HG02943 (cell line): Measurements from ENCODE around the gene RBM48.
"Not testable (repeated sequence)": the region's sequence is repeated elsewhere in the genome, so short reads cannot be mapped to it uniquely, and the experiment has no call there.

Source experiments
- ATAC-seq: cut with Tn5 transposase; IDR thresholded peaks from one replicate; pipeline ENCODE4 v1.9.1; 2021; ENCODE audit warnings: mild to moderate bottlenecking, low read depth, moderate library complexity; ENCODE audit not compliant: unreplicated experiment

The RBM48 gene

DNA sequence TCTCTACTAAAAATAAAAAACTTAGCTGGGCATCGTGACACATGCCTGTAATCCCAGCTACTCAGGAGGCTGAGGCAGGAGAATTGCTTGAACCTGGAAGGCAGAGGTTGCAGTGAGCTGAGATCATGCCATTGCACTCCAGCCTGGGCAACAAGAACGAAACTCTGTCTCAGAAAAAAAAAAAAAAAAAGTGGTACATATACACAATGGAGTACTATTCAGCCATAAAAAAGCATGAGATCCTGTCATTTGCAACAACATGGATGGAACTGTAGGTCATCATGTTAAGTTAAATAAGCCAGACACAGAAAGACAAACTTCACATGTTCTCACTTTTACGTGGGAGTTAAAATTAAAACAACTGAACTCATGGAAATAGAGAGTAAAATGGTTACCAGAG is 14.9 kb downstream of the RBM48 start:
- ATAC-seq = not testable (repeated sequence)

DNA sequence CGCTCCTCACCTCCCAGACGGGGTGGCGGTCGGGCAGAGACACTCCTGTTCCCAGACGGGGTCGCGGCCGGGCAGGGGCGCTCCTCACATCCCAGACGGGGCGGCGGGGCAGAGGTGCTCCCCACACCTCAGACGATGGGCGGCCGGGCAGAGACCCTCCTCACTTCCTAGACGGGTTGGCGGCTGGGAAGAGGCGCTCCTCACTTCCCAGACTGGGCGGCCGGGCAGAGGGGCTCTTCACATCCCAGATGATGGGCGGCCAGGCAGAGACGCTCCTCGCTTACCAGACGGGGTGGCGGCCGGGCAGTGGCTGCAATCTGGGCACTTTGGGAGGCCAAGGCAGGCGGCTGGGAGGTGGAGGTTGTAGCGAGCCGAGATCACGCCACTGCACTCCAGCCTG is 16.5 kb downstream of the RBM48 start:
- not testable (repeated sequence) for ATAC-seq

DNA sequence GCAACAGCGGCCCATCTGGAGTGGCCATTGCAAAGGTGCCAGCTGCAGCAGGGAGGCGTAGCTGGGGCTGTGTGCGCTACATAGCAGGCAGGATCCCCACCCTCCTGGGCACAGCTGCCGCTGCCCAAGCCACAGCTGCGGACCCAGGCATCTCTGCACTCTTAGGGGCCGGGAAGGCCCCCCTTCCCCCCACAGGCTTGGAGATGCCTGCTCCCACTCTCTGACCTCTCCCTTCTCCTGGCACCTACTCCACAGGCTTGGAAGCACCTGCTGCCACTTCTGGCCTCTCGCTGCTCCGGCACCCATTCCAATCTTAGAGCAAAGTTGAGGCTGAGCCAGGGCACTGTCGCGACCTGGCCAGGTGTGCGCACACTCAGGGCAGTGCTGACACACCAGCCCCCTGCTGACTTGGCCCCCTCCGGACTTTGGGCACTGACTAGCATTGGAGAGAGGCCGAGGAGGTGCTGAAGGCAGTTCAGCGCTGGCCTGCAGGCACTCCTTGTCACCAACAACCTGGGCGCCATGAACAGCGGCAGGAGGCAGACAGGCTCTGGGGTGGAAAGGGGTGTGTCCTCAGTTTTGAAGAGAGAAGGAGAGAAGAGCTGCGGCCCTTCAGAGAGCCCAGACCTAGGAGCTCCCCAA is 18.4 kb downstream of the RBM48 start:
- no peak for ATAC-seq

DNA sequence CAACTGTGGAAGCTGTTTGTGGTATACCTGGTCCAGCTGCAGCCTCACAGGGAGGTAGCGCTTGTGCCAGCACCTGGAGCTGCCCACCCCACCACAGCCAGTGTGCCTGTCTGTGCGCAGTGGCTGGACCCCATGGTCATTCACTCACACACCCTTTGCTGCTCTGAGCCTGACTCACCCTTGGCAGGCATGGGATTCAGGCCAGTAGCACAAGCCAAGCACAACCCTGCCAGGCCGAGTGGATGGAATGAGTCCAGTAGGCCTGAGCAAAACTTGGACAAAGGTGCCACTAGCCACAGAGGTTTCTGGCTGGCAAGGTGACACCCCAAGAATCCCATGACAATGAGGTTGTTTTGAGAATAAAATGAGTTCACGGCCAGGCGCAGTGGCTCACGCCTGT is 19.0 kb downstream of the RBM48 start:
- ATAC-seq = no peak

DNA sequence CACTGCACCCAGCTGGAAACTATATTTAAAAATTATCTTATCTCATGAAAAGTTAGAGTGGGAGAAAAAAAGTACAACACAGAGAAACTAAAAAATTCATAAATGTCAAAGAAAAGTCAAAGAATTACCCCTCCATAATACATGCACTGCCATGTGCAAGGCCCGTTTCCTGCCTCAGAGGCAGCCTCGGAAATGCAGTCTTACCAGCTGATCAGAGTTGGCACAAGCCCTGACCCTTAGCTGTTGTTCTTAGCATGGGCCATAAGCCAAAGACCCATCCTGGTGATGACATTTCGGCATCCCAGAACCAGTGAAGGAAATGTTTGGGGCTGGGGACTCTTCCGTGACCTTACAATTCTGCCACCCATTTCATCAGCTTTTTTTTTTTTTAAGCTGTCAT is 21.6 kb downstream of the RBM48 start:
- no peak for ATAC-seq

DNA sequence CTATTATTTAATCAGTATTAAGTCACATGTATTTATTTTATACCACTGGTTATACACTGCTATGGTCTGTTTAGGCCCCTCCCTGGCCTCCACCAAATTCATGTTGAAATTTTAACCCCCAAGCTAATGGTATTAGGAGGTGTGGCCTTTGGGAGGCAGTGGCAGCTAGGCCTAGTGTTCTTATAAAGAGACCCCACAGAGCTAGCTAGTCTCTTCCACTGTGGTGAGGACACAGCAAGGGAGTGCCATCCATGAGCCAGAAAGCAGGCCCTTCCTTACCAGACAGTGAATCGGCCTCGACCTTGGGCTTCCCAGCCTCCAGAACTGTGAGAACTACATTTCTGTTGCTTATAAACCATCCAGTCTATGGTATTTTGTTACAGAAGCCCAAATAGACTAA is 28.7 kb downstream of the RBM48 start:
- no peak for ATAC-seq

DNA sequence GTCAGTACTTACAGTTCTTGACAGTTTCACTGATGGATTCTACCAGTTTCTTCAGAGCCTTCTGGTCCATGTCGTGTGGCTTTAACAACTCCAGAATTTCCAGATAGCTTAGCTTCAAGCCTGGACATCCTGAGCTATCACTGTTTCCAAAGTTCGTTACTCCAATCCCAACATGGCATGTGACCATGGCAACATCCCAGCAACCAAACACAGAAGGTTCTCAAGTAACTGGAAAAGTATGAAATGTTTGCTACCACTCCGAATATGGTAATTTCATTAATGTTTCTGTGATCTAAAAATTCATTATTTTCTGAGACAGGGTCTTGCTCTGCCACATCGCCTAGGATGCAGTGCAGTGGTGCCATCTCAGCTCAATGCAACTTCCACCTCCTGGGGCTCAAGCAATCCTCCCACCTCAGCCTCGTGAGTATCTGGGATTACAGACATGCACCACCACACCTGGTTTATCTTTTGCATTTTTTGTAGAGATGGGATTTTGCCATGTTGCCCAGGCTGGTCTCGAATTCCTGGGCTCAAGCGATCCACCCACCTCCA is 29.3 kb downstream of the RBM48 start:
- ATAC-seq = no peak

DNA sequence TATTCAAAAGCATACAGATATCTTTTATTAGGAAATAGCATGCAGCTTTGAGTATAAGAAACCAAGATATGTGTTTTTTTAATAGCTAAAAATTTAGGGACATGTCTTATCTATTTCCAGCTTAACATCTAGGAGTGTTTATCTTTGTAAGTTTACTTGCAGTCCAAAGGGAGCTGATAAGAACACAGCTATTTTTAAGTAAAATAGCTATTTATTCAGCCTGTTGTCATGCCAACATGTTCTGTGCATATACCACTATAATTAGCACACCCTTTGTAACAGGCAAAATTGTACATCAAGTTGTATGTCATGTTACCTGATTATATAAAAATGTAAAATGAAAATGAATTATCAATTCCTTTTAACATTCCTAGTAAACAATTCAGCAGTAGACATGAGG is 32.0 kb downstream of the RBM48 start:
- ATAC-seq = no peak

DNA sequence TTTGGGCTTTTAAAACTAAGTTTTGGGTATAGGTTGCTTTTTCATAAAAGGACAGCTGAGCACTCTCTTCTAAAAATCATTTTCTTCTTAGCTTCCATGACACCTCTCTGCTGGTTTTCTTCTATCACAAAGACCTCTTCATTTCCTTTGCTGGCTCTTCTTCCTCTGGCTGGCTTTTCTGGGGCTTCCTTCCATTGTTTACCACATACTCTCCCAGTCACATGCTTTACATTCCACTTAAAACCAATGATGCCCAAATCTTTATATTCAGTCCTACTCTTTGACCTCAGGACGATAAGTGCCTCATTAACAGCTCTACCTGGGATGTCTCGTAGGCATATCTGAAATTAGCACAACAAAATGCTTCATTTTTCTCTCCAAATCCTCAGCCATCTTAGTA is 34.8 kb downstream of the RBM48 start:
- no peak for ATAC-seq

DNA sequence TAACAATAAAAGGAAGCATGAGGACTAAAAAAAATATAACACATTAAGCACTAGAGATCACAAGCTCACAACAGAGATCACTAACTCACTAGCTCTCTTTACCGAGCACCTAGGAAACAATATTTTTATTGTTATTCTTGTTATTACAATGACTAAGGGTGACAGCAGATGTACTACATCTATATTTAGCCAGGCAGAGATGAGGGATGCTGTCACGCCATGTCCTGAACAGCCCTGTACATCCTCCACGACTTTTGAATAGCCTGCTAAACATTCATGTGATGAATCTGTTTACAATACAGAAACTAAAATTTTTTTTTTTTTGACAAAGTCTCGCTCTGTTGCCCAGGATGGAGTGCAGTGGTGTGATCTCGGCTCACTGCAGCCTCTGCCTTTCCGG is 38.9 kb downstream of the RBM48 start:
- ATAC-seq = no peak

DNA sequence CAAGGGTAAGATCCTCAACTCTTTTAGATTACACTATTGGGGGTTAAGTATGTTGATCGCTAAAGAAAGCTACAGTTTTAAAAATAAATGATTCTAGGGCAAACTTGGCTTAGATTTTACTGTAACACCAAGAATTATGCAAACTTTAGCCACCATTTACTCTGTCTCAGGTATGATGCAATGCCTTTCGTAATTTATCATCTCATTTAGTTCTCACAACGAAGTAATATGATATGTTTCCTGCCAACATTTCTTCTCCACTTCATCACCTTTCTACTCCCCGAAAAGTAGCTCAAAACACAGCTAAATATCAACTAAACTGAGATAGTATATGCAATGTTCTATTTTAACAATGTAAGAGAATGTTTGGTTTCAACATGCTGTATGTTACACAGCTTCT is 40.5 kb downstream of the RBM48 start:
- no peak for ATAC-seq

DNA sequence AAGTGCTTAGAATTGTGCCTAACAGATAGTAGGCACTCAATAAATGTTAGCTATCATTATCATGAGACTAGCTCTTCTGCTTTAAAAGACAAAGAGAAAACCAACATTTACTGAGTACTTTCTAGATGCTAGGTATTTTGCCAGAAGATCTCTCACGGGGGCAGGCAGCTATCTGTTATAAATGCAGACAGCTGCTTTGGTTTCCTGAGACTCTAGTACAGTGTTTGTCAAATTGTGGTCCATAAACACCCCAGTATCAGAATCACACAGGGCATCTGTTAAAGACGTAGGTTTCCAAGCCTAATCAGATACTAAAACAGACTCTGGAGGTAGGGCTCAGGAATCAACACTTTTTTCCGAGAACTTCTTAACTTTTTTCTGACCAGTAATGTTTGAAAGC is 47.7 kb downstream of the RBM48 start:
- no peak for ATAC-seq

DNA sequence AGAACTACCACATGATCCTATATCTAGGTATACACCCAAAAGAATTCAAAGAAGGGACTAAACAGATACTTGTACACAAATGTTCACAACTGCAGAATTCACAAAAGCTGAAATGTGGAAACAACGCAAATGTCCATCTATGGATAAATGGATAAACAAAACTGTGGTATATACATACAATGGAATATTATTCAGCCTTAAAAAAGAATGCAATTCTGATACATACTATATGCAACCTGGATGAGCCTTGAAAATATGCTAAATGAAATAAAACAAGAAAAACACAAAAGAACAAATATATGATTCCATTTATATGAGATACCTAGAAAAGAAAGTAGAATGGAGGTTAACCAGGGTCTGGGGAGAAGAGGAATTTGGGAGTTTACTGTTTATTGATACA is 54.4 kb downstream of the RBM48 start:
- no peak for ATAC-seq

DNA sequence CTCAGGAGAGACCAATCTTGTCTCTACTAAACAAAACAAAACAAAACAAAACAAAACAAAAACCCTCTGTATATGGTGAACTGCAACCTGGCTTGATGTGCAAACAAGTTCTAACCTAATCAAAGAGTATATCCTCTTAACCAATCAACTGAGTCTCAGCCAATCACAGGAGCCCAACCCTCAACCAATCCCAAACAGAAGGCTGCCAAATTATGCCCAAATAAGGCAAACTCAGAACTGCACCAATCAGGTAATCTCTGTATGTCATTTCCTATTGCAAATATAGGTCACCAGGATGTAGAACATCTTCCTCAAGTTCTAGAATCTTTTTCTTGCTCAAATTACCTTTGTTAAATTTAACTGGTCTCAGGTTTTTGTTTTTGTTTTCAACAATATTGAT is 56.4 kb downstream of the RBM48 start:
- no peak for ATAC-seq

DNA sequence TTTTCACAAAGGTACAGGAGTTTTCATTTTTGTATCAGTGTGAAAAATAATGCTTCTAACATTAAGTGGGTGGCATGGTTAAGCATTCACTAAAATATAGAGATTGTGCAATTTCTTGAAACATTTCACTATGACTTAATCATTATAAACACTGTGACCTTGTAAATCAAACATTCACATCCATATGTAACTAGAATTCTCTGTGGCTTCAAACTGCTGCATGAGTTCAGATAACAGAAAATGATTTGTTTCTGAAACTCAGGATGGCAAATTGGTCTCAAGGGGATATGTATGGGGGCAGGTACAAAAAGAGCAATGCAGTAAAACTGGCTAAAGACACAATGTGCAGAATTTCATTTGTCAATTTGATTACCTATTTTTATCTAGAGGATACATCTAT is 57.8 kb downstream of the RBM48 start:
- no peak for ATAC-seq

DNA sequence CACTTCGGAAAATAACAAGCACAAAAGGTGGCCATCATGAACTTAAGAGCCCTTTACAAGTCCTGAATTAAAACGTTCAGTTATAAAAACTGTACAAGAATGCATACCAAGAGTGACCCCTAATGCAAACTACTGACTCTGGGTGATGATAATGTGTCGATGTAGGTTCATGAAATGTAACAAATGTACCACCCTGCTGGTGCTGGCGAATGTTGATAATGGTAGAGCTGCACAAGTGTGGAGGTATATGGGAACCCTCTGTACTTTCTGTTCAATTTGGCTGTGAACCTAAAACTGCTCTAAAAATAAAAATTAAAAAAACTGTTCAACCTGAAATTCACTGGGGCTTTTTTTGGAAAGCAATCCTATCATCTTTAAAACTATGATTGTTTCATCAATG is 58.2 kb downstream of the RBM48 start:
- ATAC-seq = no peak
